HL-60/S4 treated with phorbol 12-myristate 13-acetate at 8.2 ng/mL for 4 days and 3 days (cell line): ENCODE results near the gene RFX8.

Experiments
- in situ Hi-C: fragments of 300-500 bp; cut with MboI; formaldehyde crosslinking; loops from 2 replicates; pipeline ENCODE4 v1.15.0; 2022; ENCODE audit warnings: low sequenced_read_pairs

The RFX8 gene

DNA sequence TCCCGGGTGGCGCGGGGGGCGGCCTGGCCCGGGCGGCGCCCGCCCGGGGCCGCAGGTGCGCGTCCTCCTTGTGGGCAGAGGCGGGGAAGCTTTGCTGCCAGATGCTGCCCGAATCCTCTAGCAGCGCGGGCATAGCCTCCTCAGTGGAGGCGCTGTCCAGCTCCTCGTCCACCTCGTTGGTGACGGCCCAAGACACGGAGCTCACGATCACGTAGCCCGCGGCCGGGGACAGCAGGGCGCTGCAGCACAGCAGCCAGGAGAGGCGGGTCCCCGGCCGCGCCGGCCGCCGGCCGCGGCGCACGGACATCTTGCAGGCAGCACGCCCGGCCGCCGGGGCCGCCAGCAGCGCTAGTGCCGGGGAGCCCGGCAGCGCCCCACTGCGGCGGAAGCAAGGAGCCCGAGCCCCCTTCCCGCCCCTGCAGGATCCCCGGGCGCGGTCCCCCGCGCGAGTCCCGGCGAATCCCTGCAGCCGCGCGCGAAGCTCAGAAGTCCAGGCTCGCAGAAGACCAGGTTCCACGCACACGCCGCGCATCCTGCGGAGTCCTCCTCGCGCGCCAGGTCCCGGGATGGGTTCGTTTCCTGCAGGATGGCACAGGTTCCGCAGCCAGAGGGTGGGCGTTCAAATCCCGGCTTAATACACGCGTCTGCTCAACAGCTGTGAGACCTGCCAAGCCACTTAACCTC is 87.6 kb downstream of the RFX8 start, which contains the start of gene CREG2:
Gene CREG2 (minus strand): TSS at position 353 of the 684 bp plus-strand sequence. CDS start 46 bp downstream, at position 307.
- in situ Hi-C loops, result no loop called here

- in situ Hi-C loops, result no loop called here
These were observed 88.2 kb downstream of the RFX8 start for GRCh38 chr2:101386599-101387150.

- in situ Hi-C loops, result no loop called here
These were observed 91.8 kb downstream of the RFX8 start for GRCh38 chr2:101383016-101383541.

DNA sequence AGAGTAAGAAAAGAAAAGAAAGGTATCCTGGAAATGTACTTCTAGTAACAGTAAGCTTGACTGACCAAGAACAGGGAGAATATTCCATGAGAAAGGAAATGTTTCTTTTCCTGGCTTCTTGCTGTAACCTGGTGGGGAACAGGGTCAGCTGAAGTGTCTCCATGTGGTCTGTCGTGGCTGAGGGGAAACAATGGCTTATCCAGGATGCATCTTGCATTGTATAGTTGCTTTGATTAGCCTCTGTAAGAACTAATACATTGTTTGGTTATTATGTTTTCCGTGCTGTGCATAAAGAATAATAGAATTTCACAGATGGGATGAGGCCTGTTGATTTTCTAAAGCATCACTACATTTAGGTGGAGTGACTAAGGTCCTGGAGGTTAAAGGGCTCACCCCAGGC is 92.5 kb downstream of the RFX8 start:
- in situ Hi-C loops, result no loop called here

DNA sequence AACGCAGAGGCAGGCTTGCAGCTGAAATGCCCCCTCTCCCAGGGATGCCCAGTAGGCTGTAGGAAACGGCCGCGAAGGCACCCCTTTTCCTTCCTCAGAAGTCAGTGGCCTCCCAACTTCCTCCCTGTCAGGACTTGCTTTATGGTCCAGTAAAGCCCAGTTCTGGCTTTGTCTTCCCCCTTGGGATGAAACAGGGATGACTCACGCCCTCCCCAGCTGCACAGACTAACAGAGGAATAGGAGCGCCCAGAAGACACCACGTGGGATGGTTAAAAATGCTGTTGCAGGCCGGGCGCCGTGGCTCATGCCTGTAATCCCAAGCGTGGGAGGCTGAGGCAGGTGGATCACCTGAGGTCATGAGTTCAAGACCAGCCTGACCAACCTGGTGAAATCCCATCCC is 94.5 kb downstream of the RFX8 start:
- in situ Hi-C loops, result no loop called here

DNA sequence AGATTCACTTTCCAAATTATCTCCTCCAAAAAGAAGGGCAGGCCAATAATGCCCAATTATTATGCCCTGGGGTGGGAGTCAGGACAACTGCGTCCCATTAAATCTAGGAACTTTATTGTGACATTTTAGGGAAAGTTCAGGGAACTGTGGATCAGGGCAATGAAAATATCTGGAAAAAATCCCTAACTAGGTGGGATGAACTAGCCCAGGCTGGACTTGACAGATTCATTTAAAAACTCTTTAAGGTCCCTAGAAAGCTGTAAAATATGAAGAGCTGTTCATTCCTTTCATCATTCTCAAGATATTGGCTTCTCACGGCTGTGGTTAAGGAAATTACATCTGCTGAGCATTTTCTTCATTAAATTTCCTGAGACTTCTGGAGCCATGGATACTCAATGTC is 95.8 kb downstream of the RFX8 start:
- in situ Hi-C loops, result no loop called here

DNA sequence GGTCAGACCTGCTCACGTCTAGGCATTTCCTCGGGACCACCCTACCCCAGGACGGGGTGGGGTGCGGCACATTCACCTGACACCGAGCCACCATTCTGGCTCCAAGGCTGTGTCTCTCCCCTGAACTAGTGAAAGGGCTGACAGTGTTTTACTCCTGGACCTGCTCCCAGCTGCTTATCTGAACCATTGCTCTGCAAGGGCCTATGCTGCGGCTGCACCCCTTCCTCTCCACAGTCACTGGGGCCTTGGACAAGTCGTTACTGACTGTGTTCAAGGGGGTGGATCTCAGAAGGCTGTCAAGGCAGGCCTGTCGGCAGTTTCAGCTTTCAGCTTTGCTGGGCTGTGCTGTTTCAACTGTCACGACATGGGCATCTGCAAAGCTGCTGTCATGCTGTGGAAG is 99.3 kb downstream of the RFX8 start:
- in situ Hi-C loops, result no loop called here

DNA sequence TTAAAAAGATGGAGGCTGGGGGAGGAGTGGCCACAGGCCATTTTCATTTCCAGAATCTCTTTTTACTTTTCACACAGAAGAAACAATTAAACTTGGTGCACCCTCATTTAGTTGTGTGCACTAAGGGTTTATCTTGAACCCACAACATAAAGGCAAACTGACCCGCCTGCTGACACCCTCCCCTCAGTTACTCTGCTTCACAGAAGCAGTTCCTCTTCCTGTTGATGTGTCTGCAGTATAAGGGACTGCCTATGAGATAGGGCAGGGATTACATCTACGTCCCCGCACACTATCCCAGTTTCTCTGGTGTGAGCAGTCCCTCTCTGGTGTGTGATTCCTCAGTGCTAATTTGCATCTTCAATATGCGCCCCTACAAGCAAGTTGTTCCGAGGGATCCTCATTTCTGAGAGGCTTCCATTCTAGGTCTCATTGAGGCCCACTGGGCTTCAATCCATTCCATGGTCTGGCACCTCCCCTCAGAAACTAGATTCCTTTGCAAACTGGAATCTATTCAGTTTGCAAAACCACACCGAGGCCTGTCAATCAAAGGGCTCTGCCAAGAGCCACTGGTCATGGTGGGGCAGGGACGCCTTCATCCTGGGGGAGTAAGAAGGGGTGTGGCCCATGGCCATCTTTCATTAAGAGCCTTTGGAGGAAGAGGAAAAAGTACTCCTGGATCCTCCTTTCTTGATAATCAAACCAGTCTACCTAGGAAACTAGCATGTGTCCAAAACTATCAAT is 99.9 kb downstream of the RFX8 start:
- in situ Hi-C loops, result no loop called here

GRCh38 chr2:101372792-101373191 is 102.1 kb downstream of the RFX8 start:
- in situ Hi-C loops, result no loop called here

- in situ Hi-C loops, result no loop called here
These were observed 103.3 kb downstream of the RFX8 start for GRCh38 chr2:101371636-101372035.

DNA sequence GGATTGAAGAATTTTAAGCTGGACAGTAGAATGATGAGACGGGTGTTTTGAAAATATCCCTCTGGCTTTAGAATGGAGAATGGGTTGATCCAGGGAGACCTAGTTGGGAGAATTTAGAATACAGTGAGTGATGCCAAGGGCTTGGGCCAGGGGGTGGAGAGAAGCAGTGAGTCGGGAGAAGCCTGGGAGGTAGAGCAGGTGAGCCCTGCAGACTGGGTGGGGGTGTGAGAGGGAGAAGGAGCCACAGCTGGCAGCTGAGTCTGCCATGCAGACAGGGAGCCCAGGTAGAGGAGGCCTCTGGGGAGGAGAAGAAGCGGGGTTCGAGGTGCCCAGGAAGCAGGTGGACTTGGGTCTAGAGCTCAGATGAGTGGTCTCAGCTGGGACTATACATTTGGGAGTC is 105.8 kb downstream of the RFX8 start:
- in situ Hi-C loops, result no loop called here

- in situ Hi-C loops, result no loop called here
These were observed 106.5 kb downstream of the RFX8 start for GRCh38 chr2:101368376-101368775.

DNA sequence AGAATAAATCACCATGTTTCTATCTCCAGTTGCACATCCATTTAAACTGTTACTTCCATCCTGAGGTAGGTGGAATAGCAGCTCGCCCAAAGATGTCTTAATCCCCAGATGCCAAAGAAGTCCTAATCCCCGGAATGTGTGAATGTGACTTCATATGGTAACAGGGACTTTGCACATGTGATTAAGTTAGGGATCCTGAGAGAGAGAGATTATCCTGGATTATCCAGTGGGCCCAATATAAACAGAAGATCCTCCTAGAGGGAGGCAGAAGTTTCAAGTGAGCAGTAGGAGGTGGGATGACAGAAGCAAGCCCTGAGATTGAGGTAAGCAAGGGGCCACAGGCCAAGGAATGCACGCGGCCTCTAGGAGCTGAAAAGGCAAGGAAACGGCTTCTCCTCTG is 107.4 kb downstream of the RFX8 start:
- in situ Hi-C loops, result no loop called here

DNA sequence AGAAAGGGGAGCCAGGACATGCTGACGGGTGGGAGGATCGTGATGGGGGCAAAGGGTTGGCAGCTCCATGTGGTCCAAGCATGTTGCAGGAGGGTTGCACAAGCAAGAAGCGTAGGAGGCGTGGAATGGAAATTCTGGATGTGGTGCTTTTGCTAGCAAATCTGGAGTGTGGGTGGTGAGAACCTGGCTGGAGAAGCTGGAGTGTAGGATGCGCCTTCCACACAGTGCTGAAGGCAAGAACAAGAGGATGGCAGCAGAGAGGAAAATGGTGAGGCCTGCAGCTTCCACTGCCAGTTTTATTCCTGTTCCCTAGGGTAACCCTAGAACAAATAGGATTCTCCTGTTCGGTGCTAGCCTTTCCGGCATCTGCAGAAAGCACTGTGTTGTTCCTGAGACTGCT is 110.0 kb downstream of the RFX8 start:
- in situ Hi-C loops, result no loop called here

DNA sequence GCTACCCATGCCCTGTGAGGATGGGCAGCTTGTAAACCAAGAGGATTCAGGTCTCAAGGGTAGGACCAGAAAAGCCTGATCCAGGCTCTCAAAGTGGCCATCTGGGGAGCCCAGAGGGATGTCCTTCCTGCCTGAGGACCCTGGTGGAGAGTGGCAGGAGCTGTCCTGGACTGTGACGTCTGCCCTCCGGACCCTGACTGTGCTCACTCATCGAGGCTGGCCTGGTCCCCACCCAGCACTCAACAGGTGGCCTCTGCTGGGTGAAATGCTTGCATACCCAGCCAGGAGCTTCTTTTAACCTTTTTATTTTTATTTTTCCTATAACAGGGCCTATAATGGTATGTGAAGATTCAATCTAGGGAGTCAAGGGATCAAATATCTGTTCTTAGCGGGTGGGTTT is 112.1 kb downstream of the RFX8 start:
- in situ Hi-C loops, result no loop called here

GRCh38 chr2:101362316-101362715 is 112.6 kb downstream of the RFX8 start:
- in situ Hi-C loops, result no loop called here

DNA sequence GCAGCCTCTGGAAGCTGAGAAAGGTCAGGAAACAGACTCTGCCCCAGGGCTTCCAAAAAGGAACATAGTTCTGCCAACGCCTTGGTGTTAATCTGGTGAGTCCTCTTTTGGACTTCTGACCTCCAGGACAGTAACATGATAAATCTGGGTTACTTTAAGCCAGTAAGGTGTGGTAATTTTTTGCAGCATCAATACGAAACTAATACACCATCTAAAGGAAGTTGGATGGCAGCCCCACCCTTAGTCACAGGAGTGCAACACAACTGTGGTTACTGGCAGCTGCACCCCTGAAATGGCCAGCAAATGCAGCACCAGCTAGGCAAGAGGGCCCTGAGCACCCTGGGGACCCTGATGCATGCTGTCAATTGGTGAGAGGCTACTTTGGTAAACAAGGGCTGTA is 113.4 kb downstream of the RFX8 start:
- in situ Hi-C loops, result no loop called here

GRCh38 chr2:101361121-101361520 is 113.8 kb downstream of the RFX8 start:
- in situ Hi-C loops, result no loop called here

DNA sequence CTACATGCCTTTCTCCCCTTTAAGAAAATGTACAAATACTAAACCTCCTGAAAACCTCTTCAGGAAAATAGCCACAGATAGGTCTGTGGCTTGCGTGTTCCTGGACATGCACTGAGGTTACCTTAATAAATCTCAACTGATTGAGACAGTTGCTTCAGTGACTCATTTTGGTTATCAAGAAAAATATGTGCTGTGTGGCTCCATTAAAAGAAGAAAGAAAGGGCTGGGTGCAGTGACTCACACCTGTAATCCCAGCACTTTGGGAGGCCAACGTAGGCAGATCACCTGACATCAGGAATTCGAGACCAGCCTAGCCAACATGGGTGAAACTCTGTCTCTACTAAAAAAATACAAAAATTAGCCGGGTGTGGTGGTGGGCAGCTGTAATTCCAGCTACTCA is 114.7 kb downstream of the RFX8 start:
- in situ Hi-C loops, result no loop called here

DNA sequence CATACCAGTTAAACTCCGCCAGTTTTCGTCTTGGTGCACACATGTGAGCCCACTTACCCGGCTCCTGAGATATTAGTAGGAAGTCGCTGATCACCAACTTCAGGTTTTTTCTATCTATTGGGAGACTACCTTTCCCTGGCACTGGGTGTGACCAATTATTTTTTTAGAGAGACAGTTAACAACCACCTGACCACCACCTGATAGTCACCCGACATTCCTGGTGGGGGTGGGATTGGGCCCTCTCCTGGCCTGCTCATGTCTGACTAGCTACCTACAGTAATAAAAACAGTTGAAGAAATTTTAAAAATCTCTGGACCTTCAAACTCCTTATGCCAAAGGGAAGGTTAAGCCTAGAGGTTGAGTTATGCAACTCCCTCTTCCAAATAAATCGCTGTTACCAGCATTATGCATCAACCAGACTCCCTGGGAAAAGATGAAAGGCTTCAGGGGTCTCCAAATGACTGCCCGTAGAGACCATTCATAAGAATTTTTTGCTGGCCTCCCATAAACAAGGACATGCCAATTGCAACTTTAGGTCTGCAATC is 115.4 kb downstream of the RFX8 start:
- in situ Hi-C loops, result no loop called here

- in situ Hi-C loops, result no loop called here
These were observed 117.5 kb downstream of the RFX8 start for GRCh38 chr2:101357376-101357775.

- in situ Hi-C loops, result no loop called here
These were observed 118.4 kb downstream of the RFX8 start for GRCh38 chr2:101356521-101356920.
